Psoas muscle (tissue), 8 donors: ENCODE results near the gene CADPS. TPM values are rescaled to one million over a fixed set of nuclear protein-coding genes. Genes with fewer than 3 reads are reported as not detected.

Source experiments
- ATAC-seq, 4 donors: fragments of 200-7000 bp; cut with Tn5 transposase; one replicate each; pipeline ENCODE4 v1.9.1; 2020; ENCODE audit warnings: moderate library complexity in 3 of 4, mild to moderate bottlenecking in 2 of 4
- DNase-seq, 2 donors: peaks; one replicate each; pipeline ENCODE4 v3.0.0-alpha.2; 2020
- H3K27ac ChIP-seq: fragments of 200-600 bp; one replicate; pipeline ENCODE4 v1.8.0; 2022
- H3K27me3 ChIP-seq, 3 donors: fragments of 200-600 bp in 1 of 3; one replicate each; pipeline versions ENCODE4 v1.6.1 to v1.8.0; 2013 to 2022; ENCODE audit warnings: low read length in 2 of 3, mild to moderate bottlenecking in 2 of 3, moderate library complexity in 1 of 3; ENCODE audit not compliant: insufficient read depth in 3 of 3
- H3K36me3 ChIP-seq, 2 donors: fragments of 200-600 bp in 1 of 2; one replicate each; pipeline versions ENCODE4 v1.6.1 to v1.8.0; 2013 to 2022; ENCODE audit warnings: low read depth in 1 of 2, mild to moderate bottlenecking in 1 of 2, moderate library complexity in 1 of 2; ENCODE audit not compliant: insufficient read depth in 1 of 2
- H3K4me1 ChIP-seq: fragments of 200-600 bp; one replicate; pipeline ENCODE4 v1.8.0; 2022
- H3K4me3 ChIP-seq: fragments of 200-600 bp; one replicate; pipeline ENCODE4 v1.8.0; 2022; ENCODE audit warnings: mild to moderate bottlenecking
- H3K9me3 ChIP-seq: fragments of 200-600 bp; one replicate; pipeline ENCODE4 v1.8.0; 2022
- CTCF ChIP-seq: fragments of 200-600 bp; IDR thresholded peaks from one replicate; pipeline ENCODE4 v1.8.0; 2022; ENCODE audit warnings: antibody characterized with exemption
- WGBS, 3 donors: extraction: QIAGEN DNeasy Blood & Tissue Kit; methylation state at CpG; one replicate each; pipeline versions ENCODE4 v1.1.6 to v1.1.7; 2013; 5-methylcytosine and 5-hydroxymethylcytosine counted together
- intact Hi-C, 2 donors: fragments of 100-400 bp; cut with DNase I; formaldehyde crosslinking; loops; one replicate each; pipeline versions ENCODE4 v1.11.0 to v1.14.2; 2022
- polyA plus RNA-seq, 3 donors: library from polyadenylated mRNA; stranded (reverse); fragments of 200-250 nt; gene quantifications; one replicate each; pipeline ENCODE4 v1.2.3, GENCODE V29; 2013
- total RNA-seq, 4 donors: library from RNA; stranded (reverse); fragmentation: NEBNext Ultra II Directional in 2 of 4; extraction: Animal tissue kit (Norgen Biotek cat#: 25700) in 2 of 4; gene quantifications; one replicate each; pipeline versions ENCODE4 v1.2.1 to v1.2.4, GENCODE V29; 2021 to 2023
- donor health status: healthy with polysubstance abuse.
- donor health status: DM: no; HTN: no; CAD: no; lungs with moderate emphysema.
- donor health status: Bipolar disorder and iron deficiency.
- donor health status: healthy.
- donor health status: DM: yes; HTN: yes; CAD: no.
- donor health status: DM: no; HTN: no; CAD: no.
- donor health status: DM: no; HTN: no; CAD: no.
- donor health status: DM: yes; HTN: yes; CAD: no.

The CADPS gene
- total and polyA plus RNA-seq, 7 donors, result 0.01 to 0.07 (median 0.04) TPM; not detected in 4

DNA sequence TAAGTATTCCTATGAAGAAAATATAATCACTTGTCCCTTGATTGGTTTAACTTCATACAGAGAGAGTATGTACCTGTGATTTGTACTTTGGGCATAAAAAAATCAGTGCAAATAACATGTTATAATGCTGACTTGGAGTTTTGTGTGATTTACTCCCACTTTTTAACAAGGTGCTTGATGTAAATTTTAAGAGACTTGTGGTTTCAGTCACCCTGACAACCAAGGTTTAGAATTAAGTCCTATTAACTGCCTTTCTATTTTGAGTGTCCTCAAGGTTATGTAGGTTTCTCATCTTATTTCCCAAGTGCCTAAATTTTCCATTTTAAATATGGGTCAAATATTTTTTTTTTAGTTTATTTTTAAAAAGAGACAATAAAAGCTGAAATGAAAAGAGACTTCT, 244.6 kb downstream of the CADPS start:
- DNase-seq, result no peak
- intact Hi-C loops, result no loop called here
- no peaks in the 10 kb centered on the region for H3K4me1 ChIP-seq
- no peak overlapping the region for H3K4me3 ChIP-seq
- H3K27ac ChIP-seq, result no peak overlapping the region
- no peaks in the 10 kb centered on the region for H3K9me3 ChIP-seq
- no peaks in the 10 kb centered on the region for H3K36me3 ChIP-seq
- ATAC-seq, result no peak
- peaks cover 0 to 8% (median 0%) of the 10 kb centered on the region in 3 donors for H3K27me3 ChIP-seq
- TF ChIP-seq CTCF, result no peak

DNA sequence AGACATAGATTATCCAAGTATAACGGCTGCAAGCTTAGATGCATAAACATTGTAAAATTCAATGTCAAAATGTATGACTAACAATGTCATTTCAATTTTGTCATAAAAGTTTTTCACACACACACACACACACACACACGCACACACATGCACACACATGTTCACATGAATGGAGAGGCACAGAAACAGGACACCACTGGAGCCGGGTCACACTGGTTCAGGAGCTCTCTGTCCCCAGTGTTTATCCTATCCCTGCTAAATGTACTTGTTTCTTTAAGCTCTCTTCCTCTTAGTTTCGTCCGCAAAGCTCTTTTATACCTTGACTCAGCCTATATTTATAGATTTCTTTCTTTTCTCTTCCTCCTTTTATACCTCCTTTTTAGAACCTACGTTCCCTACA, 249.9 kb downstream of the CADPS start:
- Histone ChIP-seq H3K9me3 (no peaks in the 10 kb centered on the region), H3K36me3 (no peaks in the 10 kb centered on the region), H3K27ac (no peak overlapping the region), H3K4me3 (no peak overlapping the region), H3K4me1 (no peaks in the 10 kb centered on the region), H3K27me3 (no peaks in the 10 kb centered on the region)
- DNase-seq (no peak), ATAC-seq (no peak)
- intact Hi-C loops, result loop anchor here (10.0 kb wide), 2 partner anchors 600 to 1190 kb away; partner anchors contain the start of gene C3orf49 (in 1 of the 2)
- TF ChIP-seq CTCF, result no peak
- 25 to 28% (median 28%) methylated on average over 6 of the region's 6 CpGs for WGBS, 3 donors

DNA sequence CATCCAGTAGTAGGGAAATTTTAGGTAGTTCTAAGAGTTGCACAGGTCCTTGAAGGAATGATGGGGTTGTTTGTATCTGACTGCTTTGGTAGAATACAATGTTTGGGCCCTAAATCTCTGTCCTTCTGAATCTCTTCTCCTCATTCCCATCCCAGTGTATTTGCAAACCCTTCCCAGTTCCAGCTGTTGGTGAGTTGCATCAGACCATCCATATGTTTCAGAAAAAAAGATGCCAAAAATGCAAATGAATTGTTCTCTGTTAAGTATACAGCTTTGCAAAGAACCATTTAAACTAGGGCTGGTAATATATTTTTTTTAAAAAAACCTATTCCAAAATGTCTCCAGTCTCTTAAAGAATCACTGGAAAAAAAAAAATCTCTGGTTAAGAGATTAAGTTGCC, 251.0 kb downstream of the CADPS start:
- intact Hi-C loops, result loop anchor here (10.0 kb wide), 2 partner anchors 601 to 1191 kb away; partner anchors contain the start of gene C3orf49 (in 1 of the 2)
- no peak for DNase-seq
- Histone ChIP-seq H3K27me3 (no peaks in the 10 kb centered on the region), H3K4me3 (no peak overlapping the region), H3K4me1 (no peaks in the 10 kb centered on the region), H3K27ac (no peak overlapping the region), H3K9me3 (no peaks in the 10 kb centered on the region), H3K36me3 (no peaks in the 10 kb centered on the region)
- ATAC-seq, result no peak
- TF ChIP-seq CTCF, result no peak

DNA sequence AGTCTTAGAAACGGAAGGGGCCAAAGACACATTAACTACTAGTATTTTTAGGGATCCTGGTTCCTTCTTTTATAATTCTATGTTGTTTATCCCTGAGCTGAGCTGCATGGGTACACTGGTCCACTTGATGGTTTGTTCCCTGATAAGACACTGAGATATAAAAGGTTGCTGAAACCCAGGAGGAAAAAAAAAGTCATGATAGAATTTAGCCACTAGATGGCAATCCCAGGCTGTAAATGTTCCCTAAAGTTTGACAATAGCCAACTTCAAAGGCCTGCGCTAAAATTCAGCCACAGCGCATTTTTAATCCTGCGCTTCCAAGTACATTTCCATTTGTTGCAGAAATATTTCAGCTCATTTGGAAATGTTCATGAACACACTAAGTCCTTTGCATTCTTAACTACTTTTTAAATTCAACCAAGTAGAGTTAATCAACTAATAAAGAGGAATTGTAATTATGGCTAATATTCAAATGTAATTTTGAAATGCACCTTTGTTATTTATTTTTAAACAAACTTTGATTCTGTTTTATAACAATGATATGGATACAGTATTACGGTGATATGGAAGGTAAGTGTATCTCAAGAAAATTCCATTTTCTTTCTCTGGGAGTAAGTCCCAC, 252.6 kb downstream of the CADPS start:
- no peak overlapping the region for H3K4me3 ChIP-seq
- H3K27ac ChIP-seq, result no peak overlapping the region
- H3K9me3 ChIP-seq, result no peaks in the 10 kb centered on the region
- 48 to 51% (median 49%) methylated on average over 5 of the region's 5 CpGs for WGBS, 3 donors
- peak; percentile 57 for TF ChIP-seq CTCF
- ATAC-seq, result peak in 1 of 4 donors; percentile 59
- intact Hi-C loops, result loop anchor here (2.0 to 10.0 kb wide), 3 partner anchors 602 to 1192 kb away; partner anchors contain the start of gene C3orf49 (in 1 of the 2)
- H3K4me1 ChIP-seq, result no peaks in the 10 kb centered on the region
- no peak for DNase-seq
- H3K36me3 ChIP-seq, result no peaks in the 10 kb centered on the region
- no peaks in the 10 kb centered on the region for H3K27me3 ChIP-seq

DNA sequence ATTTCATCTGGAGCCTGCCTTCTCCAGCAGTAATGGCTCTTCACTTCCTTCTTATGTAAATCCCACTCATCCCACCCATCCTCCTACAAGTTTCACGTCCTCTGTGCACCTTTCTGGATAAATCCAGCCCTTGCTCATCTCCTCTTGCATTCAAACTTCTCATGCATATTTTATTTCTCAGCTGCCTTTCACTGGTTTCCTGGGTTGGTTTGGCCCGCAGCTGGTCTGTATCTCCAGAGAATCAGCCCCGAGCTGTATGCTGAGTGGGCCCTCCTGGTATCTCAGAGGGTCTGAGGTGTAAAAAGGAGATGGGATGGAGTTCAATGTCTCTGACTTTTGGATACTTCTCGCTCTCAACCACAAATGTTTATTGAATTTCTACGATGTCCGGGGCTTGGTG, 253.3 kb downstream of the CADPS start:
- no peak for TF ChIP-seq CTCF
- WGBS, 3 donors, result 67 to 72% (median 68%) methylated on average over 6 of the region's 6 CpGs

More for the DNA sequence above, 253.3 kb downstream of the CADPS start:
- Histone ChIP-seq H3K4me1 (no peaks in the 10 kb centered on the region), H3K27me3 (no peaks in the 10 kb centered on the region), H3K36me3 (no peaks in the 10 kb centered on the region), H3K27ac (no peak overlapping the region), H3K9me3 (no peaks in the 10 kb centered on the region), H3K4me3 (no peak overlapping the region)
- DNase-seq (no peak), ATAC-seq (no peak)
- intact Hi-C loops, result loop anchor here (2.0 to 10.0 kb wide), 3 partner anchors 603 to 1193 kb away; partner anchors contain the start of gene C3orf49 (in 1 of the 2)
